NCI-H1436 (cell line): ENCODE data around the gene BUD31.
"Not testable (repeated sequence)": the region's sequence is repeated elsewhere in the genome, so short reads cannot be mapped to it uniquely, and the experiment has no call there.

ENCODE experiments used
- DNase-seq: peaks from one replicate; lab custom pipeline; 2025; lab: John Stamatoyannopoulos, UW

Gene BUD31

DNA sequence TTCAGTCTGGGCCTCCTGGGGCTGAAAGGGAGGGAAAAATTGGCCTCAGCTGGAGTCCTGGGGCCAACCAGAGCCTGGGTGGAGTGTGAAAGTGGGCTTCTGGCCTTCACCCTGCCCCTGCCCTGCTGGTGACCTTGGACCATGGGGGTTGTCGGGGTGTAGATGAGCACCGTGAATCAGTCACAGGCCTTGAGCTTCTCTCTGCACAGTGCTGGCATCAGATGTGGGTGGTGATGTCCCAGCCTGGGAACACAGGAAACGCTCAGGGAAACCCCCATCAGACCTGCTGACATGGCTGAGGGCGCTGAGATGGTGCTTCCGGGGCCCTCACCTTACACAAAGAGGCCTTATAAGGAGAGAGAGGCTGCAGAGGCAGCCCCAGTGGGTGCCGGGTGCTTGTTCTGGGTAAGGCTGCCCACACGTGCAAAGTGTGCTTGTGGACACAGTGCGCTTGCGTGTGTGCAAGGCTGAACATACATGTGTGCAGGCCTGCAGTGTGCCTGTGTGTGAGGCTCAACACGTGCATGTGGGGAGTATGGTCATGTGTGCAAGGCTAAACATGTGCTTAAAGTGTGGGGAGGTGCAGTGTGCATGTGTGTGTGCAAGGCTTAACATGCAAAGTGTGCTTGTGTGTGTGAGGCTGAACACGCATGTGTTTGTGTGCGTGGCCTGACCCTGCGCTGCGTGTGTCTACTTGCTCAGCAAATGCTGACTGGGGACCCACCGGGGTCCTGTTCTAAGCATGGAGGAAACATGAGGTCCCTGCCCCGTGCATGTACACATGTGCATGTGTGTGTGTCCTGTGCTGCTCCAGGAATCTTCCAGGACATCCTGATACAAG, 27.7 kb upstream of the BUD31 start:
- no peak for DNase-seq

DNA sequence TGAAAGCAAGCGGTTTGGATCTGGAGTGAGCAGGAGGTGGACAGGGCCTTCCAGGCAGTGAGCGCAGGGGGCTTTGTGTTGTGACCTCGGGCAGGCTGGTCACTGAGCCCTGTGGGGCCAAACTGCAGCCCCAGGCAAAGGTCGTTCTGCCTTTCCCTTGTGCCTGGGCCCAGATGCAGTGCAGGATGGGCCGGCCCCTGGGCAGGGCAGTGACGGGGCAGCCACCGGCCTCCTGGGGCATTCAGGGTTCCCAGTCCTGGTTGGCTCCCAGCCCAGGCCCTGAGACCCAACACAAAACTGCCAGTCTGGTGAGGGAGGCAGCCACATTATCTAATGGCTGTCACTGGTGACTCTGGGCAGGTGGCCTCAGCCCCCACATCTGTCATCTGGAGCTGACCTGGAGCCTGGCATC, 27.1 kb upstream of the BUD31 start:
- no peak for DNase-seq

DNA sequence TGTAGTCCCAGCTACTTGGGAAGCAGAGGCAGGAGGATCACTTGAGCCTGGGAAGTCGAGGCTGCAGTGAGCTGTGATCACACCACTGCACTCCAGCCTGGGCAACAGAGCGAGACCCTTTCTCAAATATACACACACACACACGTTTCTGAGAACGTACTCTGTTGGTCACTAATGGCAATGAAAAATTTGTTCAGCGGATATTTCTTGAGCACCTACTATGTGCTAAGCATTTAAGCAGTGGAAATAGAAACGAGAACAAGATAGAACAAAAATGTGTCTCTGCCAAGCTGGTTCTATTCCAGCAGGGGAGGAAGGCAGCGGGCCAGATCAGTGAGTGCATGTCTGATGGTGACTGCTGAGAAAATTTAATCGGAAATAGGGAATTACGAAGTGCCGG, 25.6 kb upstream of the BUD31 start:
- no peak for DNase-seq

DNA sequence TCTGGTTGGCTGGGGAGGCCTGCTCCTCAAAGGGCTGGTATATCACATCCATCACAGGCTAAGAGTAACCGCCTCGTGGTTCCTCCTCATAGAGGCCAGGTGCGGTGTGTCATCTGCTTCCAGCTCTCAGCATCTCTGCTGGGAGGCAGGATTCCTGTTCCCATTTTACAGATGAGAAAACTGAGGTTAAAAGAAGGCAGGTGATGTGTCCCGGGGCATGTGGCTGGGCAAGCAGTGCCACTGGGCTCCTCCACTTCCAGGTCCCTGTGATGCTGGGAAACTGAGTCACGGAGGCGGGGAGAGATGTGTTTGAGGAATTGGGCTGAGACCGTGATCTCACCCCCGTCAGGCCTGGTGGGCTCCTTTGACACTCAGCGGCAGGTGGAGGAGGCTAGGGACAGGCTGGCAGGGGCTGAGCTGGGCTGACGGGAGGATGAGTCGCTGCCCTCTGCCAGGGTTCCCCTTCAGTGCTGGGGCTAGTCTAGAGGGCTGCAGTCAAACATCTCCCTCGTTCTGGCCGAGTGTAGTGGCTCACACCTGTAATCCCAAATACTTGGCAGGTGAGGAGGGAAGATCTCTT, 24.9 kb upstream of the BUD31 start:
- DNase-seq: no peak

DNA sequence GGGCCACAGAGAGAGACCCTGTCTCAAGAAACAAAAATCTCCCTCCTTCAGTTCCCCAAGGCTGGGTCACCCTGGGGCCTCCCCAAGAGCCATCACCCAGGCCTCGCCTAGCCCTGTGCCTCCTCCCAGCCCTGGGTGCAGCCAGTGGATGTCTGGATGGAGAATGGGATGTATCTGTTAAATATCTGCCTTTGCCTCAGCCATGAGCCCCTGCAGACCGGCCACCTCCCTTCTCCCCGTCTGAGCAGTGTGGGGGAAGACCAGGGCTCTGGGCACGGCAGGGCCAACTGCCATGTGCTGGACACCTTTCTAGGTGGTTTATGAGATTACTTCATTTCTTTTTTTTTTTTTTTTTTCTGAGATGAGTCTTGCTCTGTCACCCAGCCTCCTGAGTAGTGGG, 24.2 kb upstream of the BUD31 start:
- DNase-seq: no peak

DNA sequence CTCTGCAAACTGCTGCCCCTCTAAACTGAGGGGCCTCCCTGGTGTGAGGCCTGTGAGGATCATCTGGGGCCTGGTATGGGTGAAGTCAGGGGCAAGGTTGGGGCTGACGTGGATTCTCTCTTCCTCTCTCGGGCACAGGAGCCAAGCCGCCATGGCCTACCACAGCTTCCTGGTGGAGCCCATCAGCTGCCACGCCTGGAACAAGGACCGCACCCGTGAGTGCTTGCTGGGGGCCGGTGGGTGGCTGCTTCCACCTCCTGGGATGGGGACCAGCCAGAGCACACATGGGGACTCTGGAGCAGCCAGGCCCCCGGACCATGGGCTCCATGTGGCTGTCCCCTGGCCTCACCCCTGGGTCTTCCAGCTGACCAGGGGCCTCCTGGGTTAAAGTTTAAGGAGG, 23.2 kb upstream of the BUD31 start:
- DNase-seq: no peak

DNA sequence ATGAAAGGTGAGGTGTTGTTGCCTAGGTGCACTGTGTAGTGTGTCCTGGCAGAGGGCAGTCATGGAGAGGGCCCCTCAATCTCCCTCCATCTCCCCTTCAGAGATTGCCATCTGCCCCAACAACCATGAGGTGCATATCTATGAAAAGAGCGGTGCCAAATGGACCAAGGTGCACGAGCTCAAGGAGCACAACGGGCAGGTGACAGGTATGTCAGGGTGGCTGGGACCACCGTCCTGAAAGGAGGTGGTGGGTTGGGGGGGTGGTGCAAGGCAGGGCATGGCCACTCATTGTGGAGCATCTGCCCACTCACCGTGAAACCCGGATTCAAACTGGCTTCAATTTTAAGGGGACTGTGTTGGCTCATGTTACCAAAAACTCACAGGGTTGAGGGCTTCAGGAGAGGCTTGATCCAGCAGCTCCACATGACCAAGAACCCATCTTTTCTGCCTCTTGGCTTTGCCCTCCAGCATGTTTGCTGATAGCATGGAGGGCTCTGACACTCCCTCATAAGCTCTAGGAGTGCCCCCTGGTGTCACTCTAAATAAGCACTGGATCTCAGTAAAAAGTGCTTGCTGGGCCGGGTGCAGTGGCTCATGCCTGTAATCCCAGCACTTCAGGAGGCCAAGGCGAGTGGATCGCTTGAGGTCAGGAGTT, 22.1 kb upstream of the BUD31 start:
- no peak for DNase-seq

DNA sequence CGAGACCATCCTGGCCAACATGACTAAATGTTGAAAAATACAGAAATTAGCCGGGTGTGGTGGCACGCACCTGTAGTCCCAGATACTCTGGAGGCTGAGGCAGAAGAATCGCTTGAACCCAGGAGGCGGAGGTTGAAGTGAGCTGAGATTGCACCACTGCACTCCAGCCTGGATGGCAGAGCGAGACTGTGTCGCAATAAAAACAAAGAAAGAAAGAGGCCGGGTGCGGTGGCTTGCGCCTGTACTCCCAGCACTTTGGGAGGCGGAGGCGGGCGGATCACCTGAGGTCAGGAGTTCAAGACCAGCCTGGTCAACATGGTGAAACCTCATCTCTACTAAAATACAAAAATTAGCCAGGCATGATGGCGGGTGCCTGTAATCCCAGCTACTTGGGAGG, 21.5 kb upstream of the BUD31 start:
- DNase-seq: not testable (repeated sequence)

DNA sequence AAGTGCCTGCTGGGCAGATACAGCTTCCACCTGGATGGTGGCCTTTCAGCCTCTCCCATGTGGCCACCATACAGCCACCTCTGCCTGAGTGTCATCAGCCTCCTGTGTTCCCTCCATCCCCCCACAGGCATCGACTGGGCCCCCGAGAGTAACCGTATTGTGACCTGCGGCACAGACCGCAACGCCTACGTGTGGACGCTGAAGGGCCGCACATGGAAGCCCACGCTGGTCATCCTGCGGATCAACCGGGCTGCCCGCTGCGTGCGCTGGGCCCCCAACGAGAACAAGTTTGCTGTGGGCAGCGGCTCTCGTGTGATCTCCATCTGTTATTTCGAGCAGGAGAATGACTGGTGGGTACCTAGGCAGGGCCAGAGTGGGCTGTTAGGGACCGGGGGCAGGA, 20.9 kb upstream of the BUD31 start:
- no peak for DNase-seq

DNA sequence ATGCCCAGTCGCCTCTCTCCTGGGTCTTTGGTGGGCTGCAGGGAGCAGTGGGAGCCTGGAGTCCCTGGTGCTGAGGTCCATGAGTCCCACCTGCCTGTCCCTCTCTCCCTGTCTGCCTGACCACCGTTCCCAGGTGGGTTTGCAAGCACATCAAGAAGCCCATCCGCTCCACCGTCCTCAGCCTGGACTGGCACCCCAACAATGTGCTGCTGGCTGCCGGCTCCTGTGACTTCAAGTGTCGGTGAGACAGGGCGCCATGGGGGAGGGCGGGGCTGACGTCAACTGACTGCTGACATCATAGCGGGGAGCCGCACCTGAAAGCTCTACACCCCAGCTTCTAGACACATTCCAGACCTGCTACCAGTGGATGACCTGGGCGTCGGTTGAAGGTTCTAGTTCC, 19.0 kb upstream of the BUD31 start:
- DNase-seq: no peak

DNA sequence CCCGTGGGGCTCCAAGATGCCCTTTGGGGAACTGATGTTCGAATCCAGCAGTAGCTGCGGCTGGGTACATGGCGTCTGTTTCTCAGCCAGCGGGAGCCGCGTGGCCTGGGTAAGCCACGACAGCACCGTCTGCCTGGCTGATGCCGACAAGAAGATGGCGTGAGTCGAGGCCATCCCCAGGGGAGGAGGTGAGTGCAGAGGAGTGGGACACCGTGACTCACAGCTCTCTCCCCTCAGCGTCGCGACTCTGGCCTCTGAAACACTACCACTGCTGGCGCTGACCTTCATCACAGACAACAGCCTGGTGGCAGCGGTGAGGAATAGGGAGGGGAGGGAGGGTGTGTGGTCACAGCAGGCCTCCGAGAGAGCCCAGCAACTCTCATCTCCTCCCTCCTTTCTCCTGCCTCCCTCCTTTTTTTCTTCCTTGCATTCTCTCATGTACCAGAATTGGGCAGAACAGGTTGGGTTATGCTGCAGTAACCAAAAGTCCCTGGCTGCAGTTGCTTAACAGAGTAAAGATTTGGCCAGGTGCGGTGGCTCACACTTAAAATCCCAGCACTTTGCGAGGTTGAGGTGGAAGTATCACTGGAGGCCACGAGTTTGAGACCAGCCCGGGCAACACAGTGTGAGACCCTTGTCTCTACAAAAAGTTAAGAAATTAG, 17.7 kb upstream of the BUD31 start:
- DNase-seq: no peak

DNA sequence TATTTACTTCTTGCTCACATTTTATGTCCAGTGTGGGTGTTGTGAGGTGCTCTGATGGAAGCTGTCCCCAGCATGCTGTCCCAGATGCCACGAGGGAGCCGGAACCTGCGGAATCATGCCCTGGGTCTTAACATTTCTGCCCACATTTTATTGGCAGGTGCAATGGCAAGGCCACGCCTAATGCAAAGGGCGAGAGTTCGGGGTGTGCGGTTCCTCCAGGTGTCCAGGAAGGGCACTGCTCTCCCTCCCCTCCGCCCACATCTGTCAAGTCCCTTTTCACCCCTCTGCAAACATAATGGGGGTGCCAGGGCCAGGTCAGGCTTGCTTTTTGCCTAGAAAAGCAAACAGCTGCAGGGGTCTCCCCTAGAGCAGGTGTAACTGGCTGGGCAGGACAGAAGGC, 16.7 kb upstream of the BUD31 start:
- DNase-seq: no peak

DNA sequence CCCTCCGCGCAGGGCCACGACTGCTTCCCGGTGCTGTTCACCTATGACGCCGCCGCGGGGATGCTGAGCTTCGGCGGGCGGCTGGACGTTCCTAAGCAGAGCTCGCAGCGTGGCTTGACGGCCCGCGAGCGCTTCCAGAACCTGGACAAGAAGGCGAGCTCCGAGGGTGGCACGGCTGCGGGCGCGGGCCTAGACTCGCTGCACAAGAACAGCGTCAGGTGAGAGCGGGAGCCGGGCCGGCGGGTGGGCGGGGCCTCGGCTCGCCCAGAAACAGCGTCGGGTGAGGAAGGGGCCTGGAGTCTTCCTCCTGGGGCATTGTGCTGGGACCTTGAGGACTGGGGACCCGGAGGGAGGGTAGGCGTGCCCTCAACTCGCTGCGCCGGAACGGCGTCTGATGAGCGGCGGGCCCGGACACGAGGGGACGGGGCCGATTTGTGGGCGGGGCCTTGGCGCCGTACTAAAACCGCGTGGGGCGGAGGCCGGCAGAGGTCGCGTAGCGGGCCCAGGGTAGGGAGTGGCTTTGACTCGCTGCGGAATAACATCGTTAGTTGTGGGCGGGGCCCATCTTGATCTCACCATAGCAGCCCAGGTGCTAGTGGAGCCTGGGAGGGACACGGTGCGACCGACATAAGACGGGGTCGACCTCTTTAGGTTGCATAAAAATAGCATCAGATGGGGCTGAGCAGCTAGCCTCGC, 16.0 kb upstream of the BUD31 start:
- peak; percentile 75 for DNase-seq

DNA sequence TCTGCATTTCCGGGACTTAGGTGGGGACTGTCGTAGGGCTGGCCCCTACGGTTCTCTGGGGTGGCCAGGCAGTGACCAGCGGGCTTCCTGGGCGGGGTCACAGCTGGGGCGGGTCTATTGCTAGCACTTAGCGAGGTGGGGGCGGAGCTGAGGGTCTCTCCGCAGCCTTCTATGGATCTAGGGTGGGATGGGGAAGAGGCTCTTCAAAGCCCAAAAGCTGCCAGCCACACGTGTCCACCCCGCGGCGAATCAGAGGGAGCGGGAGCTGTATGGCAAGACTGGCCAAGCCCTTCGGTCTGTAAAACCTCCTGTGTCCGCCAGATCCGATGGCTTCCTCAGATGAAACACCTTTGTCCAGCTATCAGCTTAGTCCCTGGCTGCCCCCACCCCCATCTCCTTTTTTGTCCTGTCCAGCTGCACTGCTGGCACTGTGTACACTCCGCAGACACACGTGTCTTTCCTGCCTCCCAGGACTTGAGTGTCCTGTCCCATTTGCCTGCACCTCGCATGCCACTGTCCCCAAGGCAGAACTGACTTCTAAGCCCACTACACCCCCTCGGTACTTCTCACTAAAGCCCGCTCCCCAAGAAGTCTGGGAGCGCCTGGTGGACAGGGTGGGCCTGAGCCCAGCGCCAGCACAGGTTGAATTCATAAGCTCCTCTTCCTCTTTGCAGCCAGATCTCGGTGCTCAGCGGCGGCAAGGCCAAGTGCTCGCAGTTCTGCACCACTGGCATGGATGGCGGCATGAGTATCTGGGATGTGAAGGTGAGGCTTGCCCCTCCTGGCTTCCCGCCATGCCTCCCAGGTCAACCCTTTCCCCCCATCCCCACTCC, 15.2 kb upstream of the BUD31 start:
- DNase-seq: no peak

DNA sequence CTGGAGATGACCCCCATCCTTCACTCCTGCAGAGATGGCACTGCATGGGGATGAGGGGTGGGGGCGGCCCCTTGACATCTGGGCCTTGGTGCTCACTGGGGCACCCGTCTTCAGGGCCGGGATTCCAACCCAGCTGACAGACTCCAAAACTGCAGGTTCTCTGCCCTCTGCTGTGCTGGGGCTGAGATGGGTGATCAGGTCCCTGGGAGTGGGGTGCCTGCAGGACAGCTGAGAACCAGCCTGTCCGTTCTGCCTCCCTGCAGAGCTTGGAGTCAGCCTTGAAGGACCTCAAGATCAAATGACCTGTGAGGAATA, 14.6 kb upstream of the BUD31 start:
- DNase-seq: no peak

DNA sequence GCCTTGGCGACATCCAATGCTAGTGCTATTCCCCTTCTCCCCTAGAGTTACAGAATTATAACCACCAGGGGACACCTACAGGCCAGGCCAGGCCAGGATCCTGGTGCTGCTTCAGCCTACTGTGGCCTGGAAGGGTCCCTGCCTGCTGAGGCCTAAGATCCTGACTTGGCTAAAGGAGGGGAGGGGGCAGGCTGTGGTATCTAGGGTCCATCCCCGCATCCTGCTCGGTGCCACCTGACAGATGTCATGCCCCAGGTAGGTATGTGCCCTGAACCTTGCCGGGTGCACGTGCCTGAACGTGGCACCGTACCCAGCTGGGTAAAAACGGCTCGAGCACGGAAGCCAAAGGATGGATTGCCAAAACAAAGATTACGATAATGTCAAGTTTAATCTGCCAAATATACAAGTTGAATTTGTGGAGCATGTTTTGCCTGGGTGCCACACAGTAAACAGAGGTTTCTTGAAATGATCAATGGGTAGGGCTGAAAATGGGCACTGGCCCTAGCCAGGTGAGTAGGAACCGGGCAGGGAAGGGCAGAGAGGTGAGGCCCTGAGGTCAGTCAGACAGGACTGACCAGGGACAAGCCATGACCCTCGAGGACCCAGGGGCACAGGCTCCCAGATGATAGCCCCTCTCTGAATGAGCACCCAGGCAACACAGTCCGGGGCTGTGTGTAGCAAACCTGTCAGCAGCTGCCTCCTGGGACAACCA, 13.0 kb upstream of the BUD31 start:
- DNase-seq: no peak

DNA sequence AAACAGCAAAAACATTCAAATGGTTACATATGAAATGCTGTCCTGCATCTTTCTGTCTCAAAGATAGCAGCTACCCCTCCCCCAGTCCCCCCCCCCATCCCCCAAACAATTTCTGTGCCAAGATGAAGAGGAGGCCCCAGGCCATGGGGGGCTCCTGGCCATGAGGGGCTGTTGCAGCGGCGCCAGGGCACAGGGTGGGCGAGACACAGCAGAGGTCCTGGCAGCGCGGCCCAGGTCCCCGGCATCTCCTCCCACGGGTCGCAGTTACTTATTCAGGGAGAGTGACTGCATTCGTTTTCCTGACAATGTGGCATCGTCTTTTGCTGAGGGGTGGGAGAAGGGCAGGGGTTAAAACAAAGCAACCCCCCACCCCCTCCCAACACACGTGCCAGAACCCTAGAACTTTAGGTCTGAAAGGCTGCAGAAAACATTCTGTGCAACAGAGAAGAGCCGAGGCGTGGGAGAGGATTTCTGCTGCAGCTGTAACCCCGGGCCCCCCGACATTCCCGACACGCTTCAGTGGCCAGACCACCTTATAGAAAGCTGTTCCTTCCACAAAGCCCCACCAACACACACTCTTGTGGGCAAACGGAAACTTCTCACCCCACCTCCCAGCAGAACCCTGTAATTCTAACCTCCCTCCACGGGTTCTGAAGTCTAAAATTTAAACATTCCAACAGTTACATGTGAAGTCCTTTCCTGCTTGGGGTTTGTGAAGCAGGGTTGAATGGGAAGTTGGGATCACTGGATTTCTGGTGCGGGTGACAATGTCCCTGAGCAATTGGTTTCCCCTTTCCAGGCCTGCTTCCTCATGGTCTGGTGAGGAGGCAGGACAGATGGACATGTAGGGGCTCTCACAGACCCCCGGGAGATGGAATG, 12.1 kb upstream of the BUD31 start:
- DNase-seq: no peak

DNA sequence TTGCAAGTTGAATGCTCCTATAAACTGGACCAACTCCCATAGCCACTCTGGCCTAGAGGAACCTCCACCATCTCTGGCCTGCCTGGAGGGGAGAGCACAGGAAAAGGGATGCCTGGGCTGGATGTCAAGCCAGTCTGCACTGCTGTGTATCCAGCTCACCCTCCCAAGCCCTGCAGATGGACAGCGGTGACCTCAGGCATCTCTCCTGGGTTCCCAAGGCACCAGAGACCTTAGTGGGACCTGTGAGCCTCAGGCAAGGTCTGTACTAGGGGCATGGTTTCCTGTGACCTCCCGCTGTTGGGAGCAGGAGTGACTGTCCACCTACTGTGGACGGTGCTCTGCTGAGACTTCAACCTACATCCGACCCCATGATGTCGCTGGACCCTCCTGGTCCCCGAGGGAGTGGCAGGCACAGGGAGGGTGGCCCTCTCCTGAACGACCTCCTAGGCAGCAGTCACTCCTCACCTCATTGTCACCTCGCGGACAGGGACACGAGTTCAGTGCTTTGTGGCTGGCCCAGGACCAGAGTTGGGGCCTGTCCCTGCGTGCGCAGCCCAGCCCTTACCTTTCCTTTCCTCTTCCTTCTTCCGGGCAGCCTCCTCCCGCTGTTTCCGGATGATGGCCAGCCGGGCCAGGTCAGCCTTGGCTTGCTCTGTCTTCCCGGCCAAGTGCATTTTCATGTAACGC, 11.3 kb upstream of the BUD31 start:
- DNase-seq: no peak

DNA sequence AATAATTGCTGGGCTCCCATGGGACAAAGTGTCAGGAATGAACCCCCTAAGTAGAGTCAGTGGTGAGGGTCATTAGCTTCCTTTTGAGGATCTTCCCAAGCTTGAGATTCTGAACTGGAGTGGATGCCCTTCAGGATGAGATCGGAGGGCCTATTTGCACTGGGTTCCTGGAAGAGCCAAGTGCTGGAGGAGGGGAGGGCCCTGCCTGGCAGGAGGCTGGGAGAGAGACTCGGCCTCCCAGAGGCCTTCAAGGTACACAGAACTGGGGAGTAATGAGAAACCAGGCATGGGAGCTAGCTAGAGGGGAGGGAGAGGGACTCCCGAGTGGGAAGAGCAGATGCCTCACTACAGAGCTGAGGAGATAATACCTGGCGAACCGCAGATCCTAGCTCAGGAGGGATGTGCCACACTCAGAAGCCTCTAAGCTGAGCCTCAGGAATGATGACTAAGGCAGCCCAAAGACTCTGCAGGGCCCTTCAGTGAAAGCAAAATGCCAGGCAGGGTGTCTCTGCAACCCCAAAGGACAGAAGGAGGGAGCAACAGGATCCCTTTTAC, 9.8 kb upstream of the BUD31 start:
- DNase-seq: no peak
